ENCODE data around the gene SULF2.

- no peak for TF ChIP-seq CTCF (conservative IDR thresholded peaks at IDR 0.05; ENCODE audit: low read depth, low read length)
- TF ChIP-seq POLR2A (IDR thresholded peaks at IDR 0.05; ENCODE audit: low read depth, low read length) = no peak
- no peak for TF ChIP-seq RCOR1 (IDR thresholded peaks at IDR 0.05; ENCODE audit: insufficient replicate concordance, low read length)
- no peak for TF ChIP-seq SMC3 (IDR thresholded peaks at IDR 0.05; ENCODE audit: low read depth, low read length)
- no peak for TF ChIP-seq ELK1 (IDR thresholded peaks at IDR 0.05; ENCODE audit: borderline replicate concordance, low read depth, low read length)
- TF ChIP-seq FOS (IDR thresholded peaks at IDR 0.05; ENCODE audit: low read depth, low read length) = no peak
These were observed 33.2 kb upstream of the SULF2 start for GRCh38 chr20:47818466-47818865.

Measured in IMR-90 (cell line).